HG03469 (cell line): Measurements from ENCODE around the gene OSMR.

Experiments used
- ATAC-seq: cut with Tn5 transposase; IDR thresholded peaks from one replicate; pipeline ENCODE4 v1.9.1; 2021; ENCODE audit warnings: mild to moderate bottlenecking, moderate library complexity, moderate number of reproducible peaks; ENCODE audit not compliant: unreplicated experiment

Gene OSMR

GRCh38 chr5:38845526-38846378 lies at the start of gene OSMR:
OSMR (plus strand) TSS chr5:38846012; CDS start chr5:38869045, 23,033 bp downstream.
- no peak for ATAC-seq

GRCh38 chr5:38796742-38797108 lies 49.1 kb upstream of the OSMR start:
- no peak for ATAC-seq

- ATAC-seq, result no peak
Measured at GRCh38 chr5:38797838-38798237, 48.0 kb upstream of the OSMR start.

DNA sequence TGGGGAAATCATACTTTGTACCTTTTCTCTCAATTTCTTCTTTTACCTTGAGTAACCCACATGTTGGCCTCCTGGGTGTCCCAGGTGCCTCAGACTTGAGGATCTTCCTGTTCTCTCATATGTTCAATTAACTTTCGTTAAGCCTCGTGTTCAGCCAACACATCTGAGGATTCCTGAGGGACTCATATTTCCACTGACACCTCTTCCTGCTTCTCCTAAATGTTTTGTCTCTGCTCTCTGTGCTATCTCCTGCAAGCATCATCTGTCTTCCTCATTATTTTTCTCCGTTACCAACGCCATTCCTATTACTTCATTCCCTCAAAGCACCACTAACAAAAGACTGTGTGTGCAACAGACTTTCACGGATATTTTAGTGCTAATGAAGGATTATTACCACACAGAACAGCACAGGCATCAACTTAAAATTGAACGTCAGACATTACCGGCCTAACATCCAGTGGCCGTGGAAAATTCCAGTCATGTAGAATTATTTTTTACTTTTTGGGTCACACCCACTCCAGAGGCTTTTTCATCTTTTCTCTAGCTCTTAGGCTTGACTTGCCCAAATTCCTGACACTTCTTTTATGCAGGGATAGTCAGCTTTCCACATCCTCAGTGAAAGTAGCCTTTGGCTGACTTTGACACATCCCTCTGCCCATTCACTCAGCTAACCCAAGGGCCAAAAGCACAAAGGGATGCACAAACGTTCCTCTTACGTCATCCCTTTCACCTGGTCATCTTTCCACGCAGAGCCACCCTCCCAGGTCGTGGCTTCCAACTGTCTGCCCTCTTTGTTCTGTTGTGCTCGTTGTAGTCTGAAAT lies 46.0 kb upstream of the OSMR start:
- ATAC-seq, result no peak

GRCh38 chr5:38800515-38800914 lies 45.3 kb upstream of the OSMR start:
- ATAC-seq, result no peak

- no peak for ATAC-seq
Measured at GRCh38 chr5:38802125-38802524, 43.7 kb upstream of the OSMR start.

DNA sequence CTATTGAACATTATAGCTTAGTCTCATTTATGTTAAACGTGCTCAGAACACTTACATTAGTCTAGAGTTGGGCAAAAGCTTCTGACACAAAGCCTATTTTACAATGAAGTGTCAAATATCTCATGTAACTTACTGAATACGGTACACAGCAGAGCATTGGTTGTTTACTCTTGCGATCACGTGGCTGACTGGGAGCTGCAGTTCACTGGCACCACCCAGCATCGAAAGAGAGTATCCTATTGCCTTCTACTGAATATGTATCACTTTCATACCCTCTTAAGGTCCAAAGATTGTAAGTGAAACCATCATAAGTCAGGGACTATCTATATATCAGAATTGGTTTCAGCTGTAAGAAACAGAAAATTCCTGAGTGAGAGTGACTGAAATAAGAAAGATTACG lies 42.6 kb upstream of the OSMR start:
- ATAC-seq, result no peak

GRCh38 chr5:38806775-38807258 lies 39.0 kb upstream of the OSMR start:
- no peak for ATAC-seq

- ATAC-seq, result no peak
Measured at GRCh38 chr5:38807570-38808483, 38.0 kb upstream of the OSMR start.

GRCh38 chr5:38808666-38809343 lies 37.0 kb upstream of the OSMR start:
- no peak for ATAC-seq

- ATAC-seq, result no peak
Measured at GRCh38 chr5:38809388-38810359, 36.1 kb upstream of the OSMR start.

DNA sequence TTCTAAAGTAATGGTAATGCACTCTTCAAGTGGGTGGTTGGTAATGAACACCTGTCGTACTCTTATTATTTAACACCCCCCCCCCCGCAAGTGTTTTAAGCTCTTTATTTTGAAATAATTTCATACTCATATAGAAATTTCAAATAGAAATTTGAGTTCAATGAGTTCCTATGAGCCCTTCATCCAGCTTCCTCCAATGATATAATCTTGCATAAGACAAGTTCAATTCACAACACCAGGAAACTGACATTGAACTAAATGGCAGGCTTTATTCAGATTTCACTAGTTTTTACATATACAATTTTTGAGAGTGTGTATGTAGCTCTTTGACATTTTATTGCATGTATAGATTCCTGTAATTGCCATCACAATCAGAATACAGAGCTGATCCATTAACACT lies 30.9 kb upstream of the OSMR start:
- ATAC-seq, result no peak

DNA sequence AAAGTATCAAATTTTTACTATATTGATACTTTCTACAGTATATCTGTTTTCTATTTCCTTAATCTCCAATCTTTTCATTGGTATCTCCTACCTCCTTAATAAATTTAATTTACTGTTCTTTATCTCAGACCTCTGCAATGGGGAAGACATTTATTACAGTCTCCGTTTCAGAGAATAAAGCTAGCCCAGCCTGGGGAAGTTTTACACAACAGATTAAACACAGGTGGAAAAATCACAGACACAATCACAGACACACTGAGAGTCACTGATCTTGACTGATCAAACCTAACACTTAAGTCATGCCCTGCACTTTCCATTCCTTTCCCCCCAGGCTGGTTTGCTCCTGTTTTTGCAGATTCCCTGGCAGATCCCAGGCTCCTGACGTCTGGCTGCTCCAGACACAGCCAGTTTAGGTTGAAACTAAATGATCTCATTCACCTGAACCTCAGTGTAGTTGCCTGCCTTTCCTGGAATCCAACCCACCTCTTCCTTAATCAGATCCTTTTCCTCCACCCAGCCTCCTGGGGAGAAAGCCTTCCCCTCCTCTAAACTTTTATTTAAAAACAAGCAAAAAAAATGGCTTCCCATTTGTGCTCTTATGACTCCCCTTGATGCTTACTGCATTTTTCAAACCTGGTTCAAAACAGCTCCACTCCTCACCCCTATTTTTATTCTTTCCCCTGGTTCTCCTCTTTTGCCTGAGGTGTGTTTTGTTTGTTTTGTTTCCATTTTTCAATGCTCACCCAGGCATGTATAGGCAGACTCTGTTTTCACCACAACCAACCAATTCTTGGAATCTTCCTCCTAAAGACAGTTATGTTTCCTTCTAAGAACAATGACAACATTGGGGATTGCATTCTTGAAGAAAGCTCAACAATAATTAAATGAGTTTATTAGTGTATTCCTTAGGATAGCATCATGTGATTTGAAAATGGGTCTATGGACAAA lies 29.5 kb upstream of the OSMR start:
- no peak for ATAC-seq

DNA sequence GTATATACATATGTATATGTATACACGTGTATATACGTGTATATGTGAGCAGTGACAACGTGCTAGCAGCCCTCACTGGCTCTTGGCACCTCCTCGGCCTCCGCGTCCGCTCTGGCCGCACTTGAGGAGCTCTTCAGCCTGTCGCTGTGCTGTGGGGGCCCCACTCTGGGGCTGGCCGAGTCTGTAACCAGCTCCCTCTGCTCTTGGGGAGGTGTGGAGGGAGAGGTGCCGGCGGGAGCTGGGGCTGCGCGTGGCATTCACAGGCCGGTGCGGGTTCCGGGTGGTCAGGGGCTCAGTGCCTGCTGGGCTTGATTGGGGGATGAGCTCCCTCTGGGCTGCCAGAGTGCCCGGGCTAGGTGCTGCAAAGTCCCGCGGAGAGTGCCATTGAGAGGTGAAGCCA lies 24.1 kb upstream of the OSMR start:
- no peak for ATAC-seq

GRCh38 chr5:38823503-38823902 lies 22.3 kb upstream of the OSMR start:
- ATAC-seq, result no peak

- no peak for ATAC-seq
Measured at GRCh38 chr5:38824821-38825220, 21.0 kb upstream of the OSMR start.

DNA sequence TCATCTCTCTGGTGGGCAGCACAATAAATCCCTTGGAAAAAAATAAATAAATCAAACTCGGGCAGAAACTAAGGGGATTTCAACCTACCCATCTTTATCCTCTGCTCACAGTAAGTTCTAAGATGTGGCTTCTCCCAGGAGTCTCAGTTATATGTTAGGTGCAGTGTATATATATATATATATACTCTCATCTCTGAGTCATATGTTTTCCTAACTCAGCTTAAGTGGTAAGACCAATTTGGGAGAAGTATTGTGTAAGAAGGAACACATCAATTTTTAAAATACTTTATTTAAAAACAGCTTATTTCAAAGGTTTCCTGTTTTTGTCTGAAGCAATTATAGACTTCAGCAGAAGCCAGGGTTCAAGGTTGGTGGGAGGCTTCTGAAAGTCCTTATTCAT lies 20.3 kb upstream of the OSMR start:
- ATAC-seq, result no peak

- no peak for ATAC-seq
Measured at GRCh38 chr5:38827525-38827924, 18.3 kb upstream of the OSMR start.
